OCI-LY1 (cell line): ENCODE data around the gene ZNF518A.

Experiments
- H2AFZ ChIP-seq: fragments of 200-600 bp; sonication (generic), shearing (Covaris generic); 2 replicates; pipeline ENCODE4 v1.6.0; 2014; ENCODE audit warnings: antibody characterized with exemption, mild to moderate bottlenecking, low read length
- H3F3A ChIP-seq: fragments of 200-600 bp; sonication (generic), shearing (Covaris generic); 2 replicates; pipeline ENCODE4 v1.6.0; 2014; ENCODE audit warnings: mild to moderate bottlenecking, antibody characterized with exemption, low read length, moderate library complexity; ENCODE audit not compliant: insufficient read depth
- H3K27ac ChIP-seq: fragments of 200-600 bp; sonication (generic); 2 replicates; pipeline ENCODE4 v1.5.1; 2014; ENCODE audit warnings: low read length, mixed run types, mild to moderate bottlenecking, low read depth; ENCODE audit not compliant: poor library complexity, severe bottlenecking
- H3K27me3 ChIP-seq: fragments of 200-600 bp; sonication (generic); 2 replicates; pipeline ENCODE4 v1.6.0; 2014; ENCODE audit warnings: antibody characterized with exemption, mild to moderate bottlenecking, low read length, moderate library complexity; ENCODE audit not compliant: insufficient read depth
- H3K36me3 ChIP-seq: fragments of 200-600 bp; sonication (generic); 2 replicates; pipeline ENCODE4 v1.6.1; 2014; ENCODE audit warnings: mild to moderate bottlenecking, antibody characterized with exemption, low read length, moderate library complexity, mixed read lengths; ENCODE audit not compliant: insufficient read depth
- H3K4me1 ChIP-seq: fragments of 200-600 bp; sonication (generic); 2 replicates; pipeline ENCODE4 v1.5.1; 2014; ENCODE audit warnings: mild to moderate bottlenecking, low read length, moderate library complexity; ENCODE audit not compliant: insufficient read depth, severe bottlenecking
- H3K4me2 ChIP-seq: fragments of 200-600 bp; sonication (generic), shearing (Covaris generic); 2 replicates; pipeline ENCODE4 v1.6.1; 2014; ENCODE audit warnings: low read length
- H3K4me3 ChIP-seq: fragments of 200-600 bp; sonication (generic); 2 replicates; pipeline ENCODE4 v1.5.1; 2014; ENCODE audit warnings: low read length, low read depth, mild to moderate bottlenecking, mixed read lengths; ENCODE audit not compliant: poor library complexity, severe bottlenecking
- H3K79me2 ChIP-seq: fragments of 200-600 bp; shearing (Covaris generic); 2 replicates; pipeline ENCODE4 v1.6.1; 2016; ENCODE audit warnings: mixed run types, low read length, mixed read lengths; ENCODE audit not compliant: insufficient read depth
- H3K9ac ChIP-seq: fragments of 200-600 bp; sonication (generic), shearing (Covaris generic); 2 replicates; pipeline ENCODE4 v1.6.1; 2014; ENCODE audit warnings: mild to moderate bottlenecking, low read length, mixed read lengths
- H3K9me2 ChIP-seq: fragments of 200-600 bp; sonication (generic), shearing (Covaris generic); 2 replicates; pipeline ENCODE4 v1.6.1; 2014; ENCODE audit warnings: low read depth, mild to moderate bottlenecking, low read length, mixed read lengths
- H3K9me3 ChIP-seq: fragments of 200-600 bp; shearing (Covaris generic); 2 replicates; pipeline ENCODE4 v1.6.1; 2014; ENCODE audit warnings: low read length, mixed read lengths
- H4K20me1 ChIP-seq: fragments of 200-600 bp; sonication (generic), shearing (Covaris generic); 2 replicates; pipeline ENCODE4 v1.6.0; 2016; ENCODE audit warnings: mild to moderate bottlenecking, low read length; ENCODE audit not compliant: insufficient read depth
- CTCF ChIP-seq: fragments of 200-600 bp; sonication (generic), shearing (Covaris generic); IDR thresholded peaks from 2 replicates; pipeline ENCODE4 v1.5.1; 2017; ENCODE audit warnings: mild to moderate bottlenecking, antibody characterized with exemption, low read length, moderate library complexity, mixed read lengths
- EZH2 ChIP-seq: fragments of 200-600 bp; sonication (generic), shearing (Covaris generic); IDR thresholded peaks from 2 replicates; pipeline ENCODE4 v1.8.0; 2017; ENCODE audit warnings: borderline replicate concordance, mixed run types, mild to moderate bottlenecking, antibody characterized with exemption, low read length, moderate library complexity, mixed read lengths

ZNF518A gene

GRCh38 chr10:96090463-96090800 is 39.7 kb upstream of the ZNF518A start:
- Histone ChIP-seq H3K27me3 (no peaks in the 10 kb centered on the region), H3K4me2 (peak overlapping the region; percentile 90), H3K4me3 (peak overlapping the region; percentile 83), H3K9ac (peak overlapping the region; percentile 96), H3K79me2 (no peaks in the 10 kb centered on the region), H4K20me1 (no peaks in the 10 kb centered on the region), H3K9me3 (no peaks in the 10 kb centered on the region), H3K4me1 (peaks cover 13% of the 10 kb centered on the region), H2AFZ (peak overlapping the region; percentile 56; the same call in 1 of the 2 replicates), H3K9me2 (no peaks in the 10 kb centered on the region), H3K36me3 (no peaks in the 10 kb centered on the region; the same call in 1 of the 2 replicates), H3F3A (no peaks in the 10 kb centered on the region), H3K27ac (peak overlapping the region; percentile 92)
- TF ChIP-seq EZH2 (no peak), CTCF (no peak)

- Histone ChIP-seq H3K27ac (no peak overlapping the region), H3K4me1 (peaks cover 13% of the 10 kb centered on the region), H3K9me2 (no peaks in the 10 kb centered on the region), H3F3A (no peaks in the 10 kb centered on the region), H3K4me3 (no peak overlapping the region), H3K4me2 (no peak overlapping the region), H3K9ac (no peak overlapping the region), H4K20me1 (no peaks in the 10 kb centered on the region), H3K27me3 (no peaks in the 10 kb centered on the region), H3K9me3 (no peaks in the 10 kb centered on the region), H2AFZ (no peak overlapping the region), H3K79me2 (no peaks in the 10 kb centered on the region), H3K36me3 (no peaks in the 10 kb centered on the region; the same call in 1 of the 2 replicates)
- TF ChIP-seq EZH2 (no peak), CTCF (no peak)
Measured at GRCh38 chr10:96092999-96093767, 36.9 kb upstream of the ZNF518A start.

- no peaks in the 10 kb centered on the region for H4K20me1 ChIP-seq
- no peak overlapping the region for H3K9ac ChIP-seq
- H3F3A ChIP-seq: no peaks in the 10 kb centered on the region
- no peaks in the 10 kb centered on the region for H3K9me3 ChIP-seq
- H3K9me2 ChIP-seq: no peaks in the 10 kb centered on the region
- TF ChIP-seq EZH2 (no peak), CTCF (no peak)
- H3K36me3 ChIP-seq: no peaks in the 10 kb centered on the region; the same call in 1 of the 2 replicates
- no peak overlapping the region for H3K4me3 ChIP-seq
- no peaks in the 10 kb centered on the region for H3K27me3 ChIP-seq
- H2AFZ ChIP-seq: no peak overlapping the region
- no peaks in the 10 kb centered on the region for H3K79me2 ChIP-seq
- no peak overlapping the region for H3K4me2 ChIP-seq
- peaks cover 12% of the 10 kb centered on the region for H3K4me1 ChIP-seq
- H3K27ac ChIP-seq: no peak overlapping the region
Measured at GRCh38 chr10:96093948-96094347, 36.1 kb upstream of the ZNF518A start.
